GM15510 (cell line): ENCODE results near the gene HCRT.

ENCODE experiments used
- POLR2A ChIP-seq: IDR thresholded peaks from 3 replicates; pipeline ENCODE4 v1.6.1; 2011; ENCODE audit warnings: borderline replicate concordance; ENCODE audit not compliant: insufficient read length; ENCODE audit errors: extremely low read depth

HCRT gene

GRCh38 chr17:42166196-42166763 lies 19.0 kb downstream of the HCRT start:
- no peak for TF ChIP-seq POLR2A

GRCh38 chr17:42165751-42166150 lies 19.5 kb downstream of the HCRT start:
- TF ChIP-seq POLR2A, result no peak

- TF ChIP-seq POLR2A, result no peak
Measured at GRCh38 chr17:42163696-42164407, 21.4 kb downstream of the HCRT start.

- TF ChIP-seq POLR2A, result no peak
Measured at GRCh38 chr17:42163113-42163512, 22.1 kb downstream of the HCRT start.

GRCh38 chr17:42160531-42160910 lies 24.7 kb downstream of the HCRT start:
- no peak for TF ChIP-seq POLR2A

- TF ChIP-seq POLR2A, result no peak
Measured at GRCh38 chr17:42159796-42160530, 25.3 kb downstream of the HCRT start.

GRCh38 chr17:42155614-42156045 lies 29.6 kb downstream of the HCRT start:
- TF ChIP-seq POLR2A, result no peak

- no peak for TF ChIP-seq POLR2A
Measured at GRCh38 chr17:42153919-42154742, 31.1 kb downstream of the HCRT start.

- no peak for TF ChIP-seq POLR2A
Measured at GRCh38 chr17:42146911-42147607, 38.2 kb downstream of the HCRT start.

- TF ChIP-seq POLR2A, result no peak
Measured at GRCh38 chr17:42142371-42142896, 42.8 kb downstream of the HCRT start.

GRCh38 chr17:42141382-42141781 lies 43.9 kb downstream of the HCRT start:
- TF ChIP-seq POLR2A, result no peak

GRCh38 chr17:42138749-42139492 lies 46.3 kb downstream of the HCRT start:
- TF ChIP-seq POLR2A, result no peak

- TF ChIP-seq POLR2A, result no peak
Measured at GRCh38 chr17:42136654-42137051, 48.6 kb downstream of the HCRT start.

GRCh38 chr17:42135664-42136653 lies 49.3 kb downstream of the HCRT start:
- no peak for TF ChIP-seq POLR2A
